Large intestine (tissue), 3 donors: ENCODE measurements around the gene SUSD6. TPM values are rescaled to one million over a fixed set of nuclear protein-coding genes. Genes with fewer than 3 reads are reported as not detected.
A peak's percentile ranks its signal among the peaks of the same experiment; 100 is the strongest.

Experiments used
- DNase-seq, 2 donors: peaks; one replicate each; pipeline versions ENCODE4 v3.0.0 to v3.0.0-alpha.2; 2013
- H3K27ac ChIP-seq: one replicate; pipeline ENCODE4 v1.5.1; 2013; ENCODE audit warnings: low read length
- H3K27me3 ChIP-seq: 2 replicates; pipeline ENCODE4 v1.6.1; 2013; ENCODE audit warnings: low read length; ENCODE audit not compliant: control insufficient read depth, insufficient read depth
- H3K36me3 ChIP-seq: 2 replicates; pipeline ENCODE4 v1.6.1; 2013; ENCODE audit warnings: low read length; ENCODE audit not compliant: control insufficient read depth, insufficient read depth
- H3K4me1 ChIP-seq: one replicate; pipeline ENCODE4 v1.6.1; 2013; ENCODE audit warnings: low read length; ENCODE audit not compliant: control insufficient read depth, insufficient read depth
- H3K4me3 ChIP-seq: one replicate; pipeline ENCODE4 v1.5.1; 2013; ENCODE audit warnings: low read length
- H3K9me3 ChIP-seq: one replicate; pipeline ENCODE4 v1.6.1; 2013; ENCODE audit warnings: mild to moderate bottlenecking, low read depth, low read length, moderate library complexity; ENCODE audit not compliant: control insufficient read depth
- WGBS: methylation state at CpG from one replicate; pipeline ENCODE4 v1.1.5; 2013; ENCODE audit warnings: low lambda C conversion rate; ENCODE audit not compliant: insufficient coverage; 5-methylcytosine and 5-hydroxymethylcytosine counted together
- polyA plus RNA-seq: library from polyadenylated mRNA; unstranded; fragments of 120-200 nt; gene quantifications from one replicate; pipeline ENCODE4 v1.2.1, GENCODE V29; 2013

The SUSD6 gene
- polyA plus RNA-seq, 1 donor, result 40.4 TPM

DNA sequence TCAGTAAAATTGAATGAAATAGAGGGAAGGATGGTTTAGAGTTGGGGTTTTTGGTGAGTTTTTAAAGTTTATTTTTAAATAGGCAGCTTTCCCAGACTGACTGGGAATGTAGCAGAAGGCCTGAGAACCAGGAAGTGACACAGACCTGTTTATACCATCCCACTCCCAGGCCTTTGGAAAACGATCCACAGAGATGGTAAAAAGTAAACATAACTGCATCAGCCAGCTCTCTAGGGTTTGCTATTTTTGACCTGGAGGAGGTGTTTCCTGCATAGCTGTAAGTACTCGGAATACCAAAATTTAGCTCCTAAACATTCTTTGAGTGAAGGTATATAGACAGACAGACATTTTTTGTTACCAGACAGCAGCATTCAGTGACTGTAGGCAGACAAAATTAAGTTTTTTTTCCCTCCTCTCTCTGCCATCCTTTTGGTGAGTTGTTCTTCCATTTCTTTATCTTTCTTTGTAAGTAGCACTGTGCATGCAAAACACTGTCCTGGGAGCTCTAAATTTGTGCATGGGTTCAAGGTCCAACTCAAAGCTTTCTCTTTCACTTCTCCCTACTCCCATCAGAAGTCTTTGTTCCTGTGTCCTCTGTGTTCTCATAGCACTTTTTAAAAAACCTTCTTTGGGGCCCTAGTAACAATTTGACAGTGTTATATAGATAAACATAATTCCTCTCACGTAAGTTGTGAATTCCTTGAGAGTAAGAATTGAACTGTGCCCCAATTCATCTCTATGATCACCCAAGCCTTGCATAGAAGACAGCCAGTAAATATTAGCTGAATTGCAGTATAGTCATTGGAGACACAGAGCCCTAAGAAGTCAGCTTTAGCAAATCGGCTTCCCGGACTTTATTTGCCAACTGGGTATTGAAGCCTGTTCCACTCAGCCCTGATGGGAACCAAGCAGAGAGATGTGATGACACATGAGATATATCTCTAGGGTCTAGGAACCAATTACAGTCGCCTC lies 37.4 kb downstream of the SUSD6 start:
- Histone ChIP-seq H3K4me1 (peaks cover 77% of the 10 kb centered on the region), H3K4me3 (no peak overlapping the region), H3K9me3 (no peaks in the 10 kb centered on the region), H3K36me3 (no peaks in the 10 kb centered on the region), H3K27me3 (no peaks in the 10 kb centered on the region), H3K27ac (peak overlapping the region; percentile 88)
- WGBS, result 15% methylated on average over 2 of the region's 6 CpGs
- peak; percentile 85 to 95 for DNase-seq

DNA sequence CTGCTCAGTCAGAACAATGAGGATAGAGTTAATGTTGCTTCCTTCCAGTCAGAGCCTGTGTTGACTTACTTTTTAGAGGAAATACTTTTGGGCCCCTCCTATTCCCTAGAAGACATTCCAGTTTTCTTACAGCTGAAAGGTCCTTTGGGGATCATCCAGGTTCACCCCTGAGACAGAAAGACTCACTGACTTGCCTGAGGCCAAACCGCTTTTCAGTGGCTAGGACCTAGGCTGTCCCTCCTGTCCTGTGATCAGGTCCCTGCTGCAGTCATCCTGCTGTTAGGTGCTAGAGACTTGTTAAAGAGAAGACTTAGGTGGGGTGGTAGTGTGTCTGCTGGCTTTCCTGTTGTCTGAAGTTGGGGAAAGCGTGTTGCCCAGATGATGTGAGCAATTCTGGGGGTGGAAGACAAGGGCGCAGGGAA lies 39.6 kb downstream of the SUSD6 start:
- Histone ChIP-seq H3K36me3 (no peaks in the 10 kb centered on the region), H3K27me3 (no peaks in the 10 kb centered on the region), H3K4me1 (peaks cover 81% of the 10 kb centered on the region), H3K9me3 (no peaks in the 10 kb centered on the region), H3K4me3 (no peak overlapping the region), H3K27ac (peak overlapping the region; percentile 88)
- no peak for DNase-seq
- 80% methylated on average over 1 of the region's 3 CpGs for WGBS

DNA sequence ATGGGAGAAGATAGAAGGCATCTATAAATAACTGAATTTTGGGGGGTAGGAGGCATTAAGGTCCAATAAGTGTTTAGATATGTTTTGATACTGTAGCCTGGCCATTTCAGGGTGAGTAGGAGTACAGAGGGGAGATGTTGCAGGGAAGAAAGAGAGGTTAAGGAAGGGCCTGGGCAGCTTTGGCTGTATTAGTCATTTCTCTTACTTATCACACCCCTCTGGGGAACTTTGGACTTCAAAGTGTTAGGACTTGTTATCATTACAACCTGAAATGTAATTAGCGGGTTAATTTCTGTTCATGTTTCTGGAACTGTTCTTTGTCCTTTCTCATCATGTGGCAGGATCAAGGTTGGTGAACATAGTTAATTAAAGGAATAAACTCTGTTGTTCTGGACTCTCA lies 40.3 kb downstream of the SUSD6 start:
- Histone ChIP-seq H3K9me3 (no peaks in the 10 kb centered on the region), H3K27ac (peak overlapping the region; percentile 88), H3K36me3 (no peaks in the 10 kb centered on the region), H3K4me3 (no peak overlapping the region), H3K4me1 (peaks cover 87% of the 10 kb centered on the region), H3K27me3 (no peaks in the 10 kb centered on the region)
- no CpG with 5 or more reads among the region's 1 CpG for WGBS
- DNase-seq, result peak; percentile 87 to 95

DNA sequence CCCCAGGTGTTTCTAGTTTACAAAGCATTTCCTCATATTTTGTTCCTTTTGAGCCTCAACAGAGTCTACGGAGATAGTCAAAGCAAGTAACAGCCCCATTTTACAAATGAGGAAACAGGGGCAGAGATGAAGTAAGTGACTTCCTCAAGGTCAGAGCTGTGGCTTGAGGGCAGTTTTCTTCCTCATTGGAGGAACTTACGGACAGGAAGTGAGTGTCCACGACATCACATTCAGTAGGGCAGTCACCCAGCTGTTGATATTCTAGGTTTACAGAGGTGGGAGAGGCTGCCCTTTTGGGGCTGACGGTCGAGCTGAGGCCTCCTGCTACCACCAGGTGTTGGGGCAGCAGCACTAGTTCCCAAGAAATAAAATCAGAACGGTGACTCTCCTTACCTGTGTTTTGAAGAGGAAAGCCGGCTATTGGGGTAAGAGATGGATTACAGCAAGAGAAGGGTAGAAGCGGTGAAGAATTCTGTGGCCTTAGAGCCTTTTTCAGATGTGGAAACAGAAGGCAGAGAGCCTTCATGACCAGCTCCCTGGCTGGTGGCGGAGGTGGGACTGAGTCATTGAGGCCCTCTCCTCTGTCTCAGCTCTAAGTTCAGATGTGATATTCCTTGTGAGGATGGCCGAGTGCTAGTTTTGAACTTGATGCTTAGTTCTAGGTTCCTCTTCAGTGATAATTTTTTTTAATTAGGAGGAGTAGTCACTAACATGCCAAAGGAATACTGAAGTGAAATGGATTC lies 41.7 kb downstream of the SUSD6 start:
- peak overlapping the region; percentile 88 for H3K27ac ChIP-seq
- H3K36me3 ChIP-seq, result no peaks in the 10 kb centered on the region
- no peak for DNase-seq
- H3K27me3 ChIP-seq, result no peaks in the 10 kb centered on the region
- WGBS, result no CpG with 5 or more reads among the region's 10 CpGs
- H3K4me3 ChIP-seq, result no peak overlapping the region
- H3K4me1 ChIP-seq, result peaks cover 88% of the 10 kb centered on the region
- no peaks in the 10 kb centered on the region for H3K9me3 ChIP-seq

DNA sequence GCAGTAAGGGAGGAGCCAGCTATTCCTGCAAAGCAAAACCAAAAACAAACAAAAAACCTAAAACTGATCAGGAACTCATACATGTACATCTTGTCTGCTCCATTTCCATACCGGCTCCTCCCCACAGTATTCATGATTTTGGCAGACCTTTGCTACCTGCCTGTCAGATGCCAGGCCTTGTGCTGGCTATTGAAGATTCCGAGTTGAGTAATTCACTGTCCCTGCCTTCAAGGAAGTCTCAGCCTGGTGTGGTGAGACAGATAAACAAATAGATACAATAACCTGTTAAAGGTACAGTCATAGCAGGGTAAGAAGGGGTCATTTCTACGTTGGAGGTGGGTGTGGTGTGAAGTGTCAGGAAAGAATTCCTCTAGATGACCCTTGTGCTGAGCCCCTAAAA lies 42.7 kb downstream of the SUSD6 start:
- no peaks in the 10 kb centered on the region for H3K27me3 ChIP-seq
- no peak overlapping the region for H3K4me3 ChIP-seq
- peak overlapping the region; percentile 88 for H3K27ac ChIP-seq
- no peaks in the 10 kb centered on the region for H3K36me3 ChIP-seq
- WGBS, result no CpG with 5 or more reads among the region's 3 CpGs
- peak; percentile 90 to 93 for DNase-seq
- peaks cover 89% of the 10 kb centered on the region for H3K4me1 ChIP-seq
- no peaks in the 10 kb centered on the region for H3K9me3 ChIP-seq

DNA sequence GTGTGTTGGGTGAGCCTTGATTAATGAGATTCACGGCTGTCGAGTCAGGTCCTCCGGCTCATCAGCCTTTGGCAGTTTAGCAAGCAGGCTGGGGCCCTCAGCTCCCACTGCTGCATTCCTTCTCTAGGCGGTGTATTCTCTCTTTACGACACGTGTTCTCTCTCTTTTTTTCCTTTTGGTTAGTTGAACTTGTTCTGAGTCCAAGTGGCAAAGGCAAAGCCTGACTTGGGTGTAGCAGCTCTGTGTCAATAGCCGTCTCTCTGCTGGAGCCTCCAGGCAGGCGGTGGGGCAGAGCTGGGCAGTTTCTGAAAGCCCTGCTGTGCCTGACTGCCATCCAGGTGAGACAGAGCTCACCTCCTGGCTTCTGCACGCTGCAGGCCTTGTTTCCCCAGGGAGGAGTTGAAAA lies 46.6 kb downstream of the SUSD6 start:
- peak; percentile 89 to 95 for DNase-seq
- H3K4me1 ChIP-seq, result peaks cover 79% of the 10 kb centered on the region
- H3K27ac ChIP-seq, result peak overlapping the region; percentile 97
- H3K9me3 ChIP-seq, result no peaks in the 10 kb centered on the region
- peak overlapping the region; percentile 29 for H3K4me3 ChIP-seq
- peaks cover 13% of the 10 kb centered on the region for H3K36me3 ChIP-seq
- H3K27me3 ChIP-seq, result no peaks in the 10 kb centered on the region
- WGBS, result no CpG with 5 or more reads among the region's 9 CpGs

DNA sequence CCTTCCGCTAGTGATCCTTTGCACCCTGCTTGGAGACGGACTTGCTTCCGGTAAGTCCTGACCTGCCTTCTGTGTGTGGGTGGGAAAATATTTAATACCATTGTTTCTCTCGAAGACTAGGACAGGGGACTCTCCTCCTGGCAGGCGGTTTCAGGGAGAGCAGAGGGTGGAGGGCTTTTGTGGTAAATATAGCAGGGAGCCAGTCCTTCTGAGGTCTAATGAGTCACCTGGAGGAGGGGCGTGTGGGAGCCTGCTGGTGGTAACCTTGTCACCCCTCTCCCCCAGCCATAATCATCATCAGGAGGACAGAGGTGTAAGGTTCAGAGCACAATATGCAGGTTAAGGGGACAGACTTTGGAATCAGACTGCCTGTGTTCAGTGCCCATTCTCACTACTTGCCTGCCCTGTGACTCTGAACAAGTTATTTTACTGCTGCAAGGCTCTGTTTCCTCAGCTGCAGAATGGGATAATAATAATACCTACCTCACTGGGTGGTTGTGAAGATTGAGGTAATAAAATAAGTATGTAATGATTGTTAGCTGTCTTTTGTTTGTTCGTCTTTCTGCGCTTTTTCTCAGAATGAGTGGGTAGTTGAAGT lies 47.4 kb downstream of the SUSD6 start:
- Histone ChIP-seq H3K4me3 (peak overlapping the region; percentile 29), H3K4me1 (peaks cover 74% of the 10 kb centered on the region), H3K9me3 (no peaks in the 10 kb centered on the region), H3K27me3 (no peaks in the 10 kb centered on the region), H3K27ac (peak overlapping the region; percentile 97), H3K36me3 (peaks cover 13% of the 10 kb centered on the region)
- DNase-seq, result peak; percentile 77 to 91
- no CpG with 5 or more reads among the region's 8 CpGs for WGBS

DNA sequence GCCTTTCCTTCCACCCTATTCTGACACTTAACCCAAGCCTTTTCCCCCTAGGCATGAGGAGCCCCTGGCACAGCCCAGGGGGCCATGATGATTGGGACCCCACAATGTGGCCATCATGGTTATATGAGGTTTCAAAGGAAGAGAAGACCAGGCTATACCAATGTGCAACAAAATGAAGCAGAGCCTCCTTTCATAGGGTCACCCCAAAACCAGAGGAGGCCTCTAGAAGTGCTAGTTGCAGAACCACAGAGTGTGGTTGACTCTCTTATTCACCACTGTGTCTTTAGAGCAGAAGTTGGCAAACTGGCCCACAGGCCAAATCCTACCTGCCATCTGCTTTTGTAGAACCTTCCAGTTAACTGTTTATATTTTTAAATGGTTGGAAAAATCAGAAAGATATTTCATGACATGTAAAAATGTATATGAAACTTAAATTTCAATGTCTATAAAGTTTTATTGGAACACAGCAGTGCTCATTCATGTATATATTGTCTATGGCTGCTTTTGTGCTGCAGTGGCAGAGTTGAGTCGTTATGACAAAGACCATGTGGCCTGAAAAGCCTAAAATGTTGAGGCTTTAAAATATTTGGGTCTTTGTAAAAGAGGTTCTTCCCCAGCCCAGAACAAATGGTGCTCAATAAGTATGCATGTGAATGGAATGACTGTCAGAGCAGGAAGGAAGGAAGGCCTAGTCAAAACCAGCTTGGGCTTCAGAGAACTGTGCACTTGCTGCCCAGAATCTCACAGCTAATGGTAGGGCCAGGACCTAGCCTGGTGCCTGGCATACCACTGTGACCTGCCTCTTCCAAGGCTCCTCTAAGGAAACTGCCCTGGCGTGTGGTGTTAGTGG lies 49.2 kb downstream of the SUSD6 start:
- peaks cover 13% of the 10 kb centered on the region for H3K36me3 ChIP-seq
- H3K27me3 ChIP-seq, result no peaks in the 10 kb centered on the region
- H3K4me1 ChIP-seq, result peaks cover 76% of the 10 kb centered on the region
- no CpG with 5 or more reads among the region's 2 CpGs for WGBS
- DNase-seq, result no peak
- peak overlapping the region; percentile 97 for H3K27ac ChIP-seq
- H3K4me3 ChIP-seq, result no peak overlapping the region
- no peaks in the 10 kb centered on the region for H3K9me3 ChIP-seq

DNA sequence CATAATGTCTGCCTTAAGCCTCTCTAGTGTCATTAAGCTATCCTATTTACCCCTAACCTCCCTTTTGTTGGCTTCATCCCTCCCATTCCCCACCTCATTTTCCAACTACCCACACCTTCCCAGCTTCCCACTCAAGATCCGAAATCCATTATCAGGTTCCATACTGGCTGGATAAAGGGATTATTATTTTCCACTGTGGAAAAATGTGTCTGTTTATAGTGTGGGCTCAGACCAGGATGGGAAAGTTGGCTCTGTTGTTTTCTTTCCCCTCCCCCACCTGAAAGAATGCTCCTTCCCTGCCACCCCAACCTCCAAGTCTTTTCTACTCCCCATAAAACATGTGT lies 49.8 kb downstream of the SUSD6 start:
- Histone ChIP-seq H3K36me3 (peaks cover 13% of the 10 kb centered on the region), H3K4me3 (no peak overlapping the region), H3K4me1 (peaks cover 77% of the 10 kb centered on the region), H3K27ac (no peak overlapping the region), H3K27me3 (no peaks in the 10 kb centered on the region), H3K9me3 (no peaks in the 10 kb centered on the region)
- no CpG with 5 or more reads among the region's 1 CpG for WGBS
- DNase-seq, result no peak
